IMR-90 (cell line): Measurements from ENCODE around the gene VWDE. TPM values are rescaled to one million over a fixed set of nuclear protein-coding genes. Genes with fewer than 3 reads are reported as not detected.

ENCODE experiments used
- ATAC-seq: fragments of 200-7000 bp; cut with Tn5 transposase; 2 replicates; pipeline ENCODE4 v1.9.1; 2020; ENCODE audit warnings: low read depth, mild to moderate bottlenecking, moderate library complexity
- BruUV-seq: library from RNA; stranded (reverse); fragments of 400-500 nt; replicated peaks from 2 replicates; lab custom pipeline; 2021; lab: Mats Ljungman, UMichigan
- CTCF ChIA-PET: fragments of 300-600 bp; formaldehyde crosslinking; extraction: SDS; loops from one replicate; lab custom pipeline; 2021; ENCODE audit warnings: antibody characterized with exemption; lab: Yijun Ruan, JAX
- POLR2A ChIA-PET: fragments of 300-600 bp; sonication (Branson Sonifier 250); formaldehyde crosslinking; loops from one replicate; lab custom pipeline; 2022; ENCODE audit warnings: antibody characterized with exemption; ENCODE audit not compliant: unreplicated experiment; lab: Charles Lee
- DNase-seq: peaks from one replicate; pipeline ENCODE4 v3.0.0; 2013
- H2AFZ ChIP-seq: replicated peaks from 2 replicates; pipeline ENCODE3; 2013; ENCODE audit warnings: low read length, mild to moderate bottlenecking; ENCODE audit not compliant: poor library complexity
- H2AK5ac ChIP-seq: 2 replicates; pipeline ENCODE4 v1.6.1; 2013; ENCODE audit warnings: low read depth, low read length, inconsistent platforms
- H2AK9ac ChIP-seq: replicated peaks from 2 replicates; pipeline ENCODE3; 2013; ENCODE audit warnings: mild to moderate bottlenecking, low read depth, low read length, moderate library complexity; ENCODE audit not compliant: poor library complexity
- H2BK120ac ChIP-seq: 2 replicates; pipeline ENCODE4 v1.6.1; 2013; ENCODE audit warnings: low read depth, low read length, inconsistent platforms
- H2BK15ac ChIP-seq: 3 replicates; pipeline ENCODE4 v1.6.1; 2013; ENCODE audit warnings: low read depth, low read length, inconsistent platforms
- H2BK20ac ChIP-seq: 2 replicates; pipeline ENCODE4 v1.6.1; 2013; ENCODE audit warnings: low read depth, mild to moderate bottlenecking, inconsistent platforms, low read length, moderate library complexity
- H2BK5ac ChIP-seq: 2 replicates; pipeline ENCODE4 v1.6.1; 2013; ENCODE audit warnings: mild to moderate bottlenecking, low read depth, low read length, inconsistent platforms; ENCODE audit not compliant: poor library complexity, severe bottlenecking
- H3K14ac ChIP-seq: replicated peaks from 2 replicates; pipeline ENCODE4 v1.6.1; 2013; ENCODE audit warnings: low read depth, low read length, inconsistent platforms
- H3K18ac ChIP-seq: 2 replicates; pipeline ENCODE4 v1.6.1; 2013; ENCODE audit warnings: low read depth, low read length, control low read depth
- H3K23ac ChIP-seq: 2 replicates; pipeline ENCODE4 v1.6.1; 2013; ENCODE audit warnings: low read depth, low read length, inconsistent platforms
- H3K27ac ChIP-seq: 2 replicates; pipeline ENCODE4 v1.5.1; 2013; ENCODE audit warnings: mild to moderate bottlenecking, control low read depth, low read length; ENCODE audit not compliant: insufficient read depth
- H3K27me3 ChIP-seq: 2 replicates; pipeline ENCODE4 v1.6.1; 2013; ENCODE audit warnings: low read length; ENCODE audit not compliant: control insufficient read depth, insufficient read depth
- H3K36me3 ChIP-seq: 2 replicates; pipeline ENCODE4 v1.6.1; 2013; ENCODE audit warnings: low read length, mixed read lengths; ENCODE audit not compliant: control insufficient read depth, insufficient read depth
- H3K4ac ChIP-seq: 2 replicates; pipeline ENCODE4 v1.6.1; 2013; ENCODE audit warnings: low read depth, low read length, inconsistent platforms
- H3K4me1 ChIP-seq: 2 replicates; pipeline ENCODE4 v1.6.1; 2013; ENCODE audit warnings: low read length, mixed read lengths; ENCODE audit not compliant: control insufficient read depth, insufficient read depth
- H3K4me2 ChIP-seq: 2 replicates; pipeline ENCODE4 v1.6.1; 2013; ENCODE audit warnings: low read depth, mild to moderate bottlenecking, control low read depth, low read length, moderate library complexity
- H3K4me3 ChIP-seq: 2 replicates; pipeline ENCODE4 v1.5.1; 2013; ENCODE audit warnings: low read depth, mild to moderate bottlenecking, control low read depth, low read length, moderate library complexity; ENCODE audit not compliant: insufficient read depth
- H3K56ac ChIP-seq: 2 replicates; pipeline ENCODE4 v1.6.1; 2013; ENCODE audit warnings: low read length, inconsistent platforms; ENCODE audit not compliant: insufficient read depth; ENCODE audit errors: extremely low read depth
- H3K79me1 ChIP-seq, 2 experiments: 2 replicates each; pipeline ENCODE4 v1.6.1; 2013; ENCODE audit warnings: low read length in 2 of 2, inconsistent platforms in 1 of 2, low read depth in 1 of 2
- H3K9ac ChIP-seq: 2 replicates; pipeline ENCODE4 v1.6.1; 2013; ENCODE audit warnings: low read depth, low read length, control low read depth
- H3K9me1 ChIP-seq: 2 replicates; pipeline ENCODE4 v1.6.1; 2013; ENCODE audit warnings: low read length, inconsistent platforms; ENCODE audit not compliant: insufficient read depth
- H3K9me3 ChIP-seq: 2 replicates; pipeline ENCODE4 v1.6.1; 2013; ENCODE audit warnings: low read length; ENCODE audit not compliant: control insufficient read depth, insufficient read depth
- H4K20me1 ChIP-seq: 2 replicates; pipeline ENCODE4 v1.6.1; 2013; ENCODE audit warnings: low read length, inconsistent platforms; ENCODE audit not compliant: insufficient read depth
- H4K5ac ChIP-seq: 2 replicates; pipeline ENCODE4 v1.6.1; 2013; ENCODE audit warnings: mild to moderate bottlenecking, low read depth, low read length, control low read depth
- H4K8ac ChIP-seq, 2 experiments: 2 replicates each; pipeline ENCODE4 v1.6.1; 2013; ENCODE audit warnings: low read depth in 2 of 2, low read length in 2 of 2, control low read depth in 1 of 2, inconsistent platforms in 1 of 2
- H4K91ac ChIP-seq: 2 replicates; pipeline ENCODE4 v1.6.1; 2013; ENCODE audit warnings: low read depth, low read length, inconsistent platforms; ENCODE audit not compliant: insufficient read depth
- MAFK ChIP-seq: IDR thresholded peaks from 2 replicates; pipeline ENCODE4 v1.6.1; 2012; ENCODE audit warnings: low read depth, low read length, improper control_type of control experiment
- RAD21 ChIP-seq: IDR thresholded peaks from 2 replicates; pipeline ENCODE4 v1.6.1; 2012; ENCODE audit warnings: low read length, improper control_type of control experiment
- dilution Hi-C: fragments of 300-500 bp; cut with HindIII; formaldehyde crosslinking; loops from one replicate; pipeline ENCODE4 v1.14.3; 2018; ENCODE audit warnings: low sequenced_read_pairs; ENCODE audit not compliant: unreplicated experiment
- in situ Hi-C: fragments of 300-500 bp; cut with MboI; formaldehyde crosslinking; loops from 3 replicates; pipeline ENCODE4 v1.14.3; 2019; ENCODE audit warnings: low sequenced_read_pairs, inconsistent platforms, mixed read lengths
- intact Hi-C: fragments of 100-400 bp; cut with micrococcal nuclease; formaldehyde crosslinking; loops from 2 replicates; pipeline ENCODE4 v1.10.0; 2022
- polyA plus RNA-seq, 3 experiments: library from polyadenylated mRNA; depleted of rRNA; stranded (reverse); fragments of >200 nt; gene quantifications; 2 replicates each; pipeline ENCODE4 v1.2.3, GENCODE V29; 2012; ENCODE audit warnings: low replicate concordance in 1 of 3
- total RNA-seq: library from RNA; depleted of rRNA; stranded (reverse); fragments of >200 nt; gene quantifications from 2 replicates; pipeline ENCODE4 v1.2.3, GENCODE V29; 2012

The VWDE gene
- total and polyA plus RNA-seq, 2 of the 4 experiments (the other 2 are of a cell fraction), result 0.05 to 0.18 TPM

DNA sequence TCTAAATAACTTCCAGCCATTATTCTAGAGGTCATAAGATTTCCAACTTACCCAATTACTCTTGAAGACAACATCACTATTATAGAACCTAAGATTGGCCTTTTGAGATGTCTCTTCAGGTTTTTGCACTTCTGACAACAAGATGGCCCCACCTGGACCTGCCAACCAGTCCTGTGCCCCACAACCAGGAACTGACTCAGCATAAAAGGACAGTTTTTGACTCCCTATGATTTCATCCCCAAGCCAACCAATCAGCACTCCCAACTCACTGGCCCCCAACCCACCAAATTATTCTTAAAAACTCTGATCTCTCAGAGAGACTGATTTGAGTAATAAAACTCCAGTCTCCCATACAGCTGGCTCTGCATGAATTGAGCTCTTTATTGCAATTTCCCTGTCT, 98.2 kb downstream of the VWDE start:
- no peak overlapping the region for H3K4me3 ChIP-seq
- intact Hi-C loops (no loop called here), dilution Hi-C loops (no loop called here), in situ Hi-C loops (loop anchor here (25.0 kb wide), 1 partner anchor 868 kb away; no protein-coding TSS in a partner anchor)
- no peak overlapping the region for H4K8ac ChIP-seq
- H3K9me1 ChIP-seq, result no peaks in the 10 kb centered on the region
- no peak overlapping the region for H3K9ac ChIP-seq
- CTCF ChIA-PET, result no interaction called here
- no peak overlapping the region for H3K27ac ChIP-seq
- H4K91ac ChIP-seq, result no peak overlapping the region
- H3K56ac ChIP-seq, result no peak overlapping the region
- no peak overlapping the region for H2AK9ac ChIP-seq
- no peak overlapping the region for H3K18ac ChIP-seq
- no peak overlapping the region for H3K23ac ChIP-seq
- no peak overlapping the region for H3K4ac ChIP-seq
- no peak overlapping the region for H2BK5ac ChIP-seq
- TF ChIP-seq MAFK (peak; percentile 35; the same call in 1 of the 2 replicates), RAD21 (no peak)
- no peaks in the 10 kb centered on the region for H3K36me3 ChIP-seq
- H3K9me3 ChIP-seq, result no peaks in the 10 kb centered on the region
- no peak overlapping the region for H2BK15ac ChIP-seq
- no peak overlapping the region for H4K5ac ChIP-seq
- no peaks in the 10 kb centered on the region for H3K27me3 ChIP-seq
- POLR2A ChIA-PET, result no interaction called here
- no peaks in the 10 kb centered on the region for H4K20me1 ChIP-seq
- H3K4me2 ChIP-seq, result no peak overlapping the region
- no peak overlapping the region for H3K14ac ChIP-seq
- DNase-seq (no peak), ATAC-seq (no peak)
- H2BK120ac ChIP-seq, result no peak overlapping the region
- H3K79me1 ChIP-seq, result no peaks in the 10 kb centered on the region
- no peak overlapping the region for H2AK5ac ChIP-seq
- no peak overlapping the region for H2BK20ac ChIP-seq
- H2AFZ ChIP-seq, result no peak overlapping the region
- no peaks in the 10 kb centered on the region for H3K4me1 ChIP-seq
- BruUV-seq, result no TSS peak
